CD4-positive, alpha-beta T cell treated with Interleukin-10 for 1 hour (primary cell): ENCODE results near the gene BBS7.

Experiments used
- DNase-seq: peaks from one replicate; pipeline ENCODE4 v3.0.0-alpha.2; 2020

BBS7 gene

GRCh38 chr4:121789960-121790829, 80.1 kb downstream of the BBS7 start:
- no peak for DNase-seq

DNA sequence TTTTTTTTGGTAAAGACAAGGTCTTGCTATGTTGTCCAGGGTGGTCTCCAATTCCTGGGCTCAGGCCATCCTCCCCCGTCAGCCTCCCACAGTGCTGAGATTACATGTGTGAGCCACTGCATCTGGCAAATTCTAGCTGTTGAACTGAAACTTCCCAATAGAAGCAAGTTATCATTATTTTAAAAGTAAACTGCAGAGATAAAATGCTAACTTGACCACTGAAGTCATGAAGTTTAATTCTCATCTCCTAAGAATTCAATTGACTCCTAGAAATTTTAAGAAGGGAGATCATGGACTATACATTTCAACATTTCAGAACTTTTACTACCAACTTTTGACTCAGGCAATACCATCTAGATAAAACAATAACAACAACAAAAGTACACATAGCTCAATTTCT, 80.8 kb downstream of the BBS7 start:
- no peak for DNase-seq

- DNase-seq = no peak
Measured at GRCh38 chr4:121788896-121789295, 81.4 kb downstream of the BBS7 start.

DNA sequence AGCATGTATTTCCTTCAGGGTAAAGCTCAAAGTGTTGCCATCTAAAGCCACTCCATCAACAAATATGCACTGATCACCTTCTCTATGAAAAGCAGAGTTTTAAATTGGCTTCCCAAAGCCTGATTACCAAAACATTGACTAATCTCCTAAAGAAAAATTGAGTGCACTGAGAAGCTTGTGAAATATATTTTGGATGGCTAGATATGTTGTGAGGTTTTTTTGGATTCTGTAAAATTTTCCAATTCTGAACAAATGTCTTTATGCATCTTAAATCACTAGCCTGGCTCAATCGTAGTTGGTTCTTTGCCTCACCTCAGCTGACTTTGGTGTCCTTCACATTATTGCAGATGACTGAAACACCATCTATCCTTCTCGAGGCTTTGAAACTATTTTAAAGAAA, 84.1 kb downstream of the BBS7 start:
- no peak for DNase-seq

- no peak for DNase-seq
Measured at GRCh38 chr4:121785479-121785878, 84.8 kb downstream of the BBS7 start.

DNA sequence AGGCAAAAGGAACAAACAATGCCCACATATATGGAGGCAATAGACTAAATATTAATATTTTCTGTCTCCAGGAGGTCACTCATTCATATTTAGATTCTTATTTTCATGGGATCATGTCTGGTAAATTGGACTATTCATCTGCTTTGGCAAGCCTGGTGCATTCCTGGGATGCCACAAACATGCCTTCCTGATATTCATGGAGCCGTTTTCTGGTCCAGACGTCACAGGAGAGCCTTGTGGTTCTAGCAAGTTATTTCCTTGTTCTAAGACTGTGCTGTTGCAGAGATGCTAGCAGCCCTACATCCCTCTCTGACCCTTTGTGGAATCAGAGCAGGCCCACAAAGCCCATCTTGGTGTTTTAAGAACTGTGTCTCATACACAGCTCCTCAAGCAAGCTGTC, 85.3 kb downstream of the BBS7 start:
- DNase-seq = no peak

GRCh38 chr4:121784401-121784800, 85.9 kb downstream of the BBS7 start:
- no peak for DNase-seq

- no peak for DNase-seq
Measured at GRCh38 chr4:121783210-121783609, 87.1 kb downstream of the BBS7 start.

DNA sequence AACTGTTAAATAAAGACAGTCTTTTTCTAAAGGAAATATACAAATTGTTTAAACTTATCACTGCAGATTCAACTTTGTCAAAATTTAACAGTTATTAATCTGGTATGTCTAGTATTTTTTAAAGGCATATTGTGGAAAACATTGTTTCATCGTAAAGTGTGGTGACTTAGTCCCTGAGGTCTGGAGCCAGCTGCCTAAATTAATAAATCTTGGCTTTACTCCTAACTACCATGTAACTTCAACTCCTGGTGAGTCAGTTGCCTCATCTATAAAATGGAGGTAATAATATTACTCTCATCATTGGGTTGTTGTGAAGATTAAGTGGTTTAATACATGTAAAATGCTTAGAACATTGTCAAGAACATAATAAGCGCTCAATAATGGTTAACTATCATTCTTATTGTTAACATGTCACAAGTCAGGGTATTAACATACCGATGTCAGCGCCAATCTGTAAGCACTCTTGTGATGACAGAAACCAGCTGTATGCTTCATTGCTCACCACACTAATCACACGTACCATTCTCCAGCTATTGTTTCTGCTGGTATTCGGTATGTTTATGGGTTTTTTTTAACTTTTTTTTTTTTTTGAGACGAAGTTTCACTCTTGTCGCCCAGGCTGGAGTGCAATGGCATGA, 91.2 kb downstream of the BBS7 start:
- no peak for DNase-seq

DNA sequence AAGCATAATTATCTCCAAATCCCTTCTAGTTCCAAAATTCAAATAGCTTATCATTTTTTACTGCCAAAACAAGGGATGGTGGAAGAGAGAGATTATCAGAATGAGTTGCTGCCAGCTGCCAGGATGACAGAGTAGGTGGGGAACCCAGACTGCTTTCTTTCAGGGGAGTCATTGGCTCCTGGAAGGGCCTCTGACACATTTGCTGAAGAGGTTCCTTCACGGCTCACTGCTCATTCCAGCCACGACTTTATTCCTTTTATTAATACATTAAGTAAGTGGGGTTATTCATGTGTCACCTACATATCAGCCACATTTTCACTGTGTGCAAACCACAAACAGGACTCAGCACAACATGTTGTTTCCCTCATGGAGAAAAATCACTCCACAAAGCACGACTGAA, 92.6 kb downstream of the BBS7 start:
- no peak for DNase-seq

GRCh38 chr4:121776610-121777401, 93.5 kb downstream of the BBS7 start:
- no peak for DNase-seq
